Vagina (tissue), 2 donors: ENCODE results near the gene SHC3. TPM values are rescaled to one million over a fixed set of nuclear protein-coding genes. Genes with fewer than 3 reads are reported as not detected.

ENCODE experiments used
- DNase-seq, 2 donors: peaks; one replicate each; pipeline ENCODE4 v3.0.0-alpha.2; 2017; ENCODE audit errors: extremely low spot score in 2 of 2
- H3K27ac ChIP-seq: fragments of 200-600 bp; sonication (generic); one replicate; pipeline ENCODE4 v1.5.1; 2019
- H3K27me3 ChIP-seq: fragments of 200-600 bp; sonication (generic); one replicate; pipeline ENCODE4 v1.5.1; 2019
- H3K36me3 ChIP-seq, 2 donors: fragments of 200-600 bp; sonication (generic); one replicate each; pipeline ENCODE4 v1.5.1; 2017 to 2019
- H3K4me1 ChIP-seq: fragments of 200-600 bp; sonication (generic); one replicate; pipeline ENCODE4 v1.5.1; 2019
- H3K4me3 ChIP-seq, 2 donors: fragments of 200-600 bp; sonication (generic); 1 replicate in 1 of 2; 2 replicates in 1 of 2; pipeline ENCODE4 v1.5.1; 2016 to 2019
- H3K9me3 ChIP-seq: fragments of 200-600 bp; sonication (generic); one replicate; pipeline ENCODE4 v1.5.1; 2019
- POLR2A ChIP-seq, 2 donors: fragments of 450-650 bp; IDR thresholded peaks; one replicate each; pipeline ENCODE4 v1.6.1; 2017; ENCODE audit warnings: antibody characterized with exemption in 2 of 2, mild to moderate bottlenecking in 2 of 2, moderate library complexity in 2 of 2
- POLR2AphosphoS5 ChIP-seq, 2 donors: sonication (generic); formaldehyde crosslinking; IDR thresholded peaks; one replicate each; pipeline ENCODE4 v1.9.0; 2017; ENCODE audit warnings: antibody characterized with exemption in 2 of 2, mild to moderate bottlenecking in 2 of 2, low read depth in 1 of 2; ENCODE audit not compliant: insufficient read depth in 1 of 2
- intact Hi-C: fragments of 100-400 bp; cut with DNase I; formaldehyde crosslinking; loops from one replicate; pipeline ENCODE4 v1.15.1; 2023
- total RNA-seq: library from RNA; depleted of rRNA; stranded (reverse); fragments of >200 nt; gene quantifications from one replicate; pipeline ENCODE4 v1.2.3, GENCODE V29; 2016
- TF ChIP-seq, protein P1 (sequence below), 3 experiments: fragments of 450-650 bp in 2 of 3; fragments of 200-600 bp in 1 of 3; sonication (generic) in 1 of 3; IDR thresholded peaks; one replicate each; pipeline ENCODE4 v1.5.1; 2017 to 2019; ENCODE audit warnings: antibody characterized with exemption in 3 of 3, mild to moderate bottlenecking in 2 of 3, moderate library complexity in 2 of 3

The SHC3 gene, protein sequence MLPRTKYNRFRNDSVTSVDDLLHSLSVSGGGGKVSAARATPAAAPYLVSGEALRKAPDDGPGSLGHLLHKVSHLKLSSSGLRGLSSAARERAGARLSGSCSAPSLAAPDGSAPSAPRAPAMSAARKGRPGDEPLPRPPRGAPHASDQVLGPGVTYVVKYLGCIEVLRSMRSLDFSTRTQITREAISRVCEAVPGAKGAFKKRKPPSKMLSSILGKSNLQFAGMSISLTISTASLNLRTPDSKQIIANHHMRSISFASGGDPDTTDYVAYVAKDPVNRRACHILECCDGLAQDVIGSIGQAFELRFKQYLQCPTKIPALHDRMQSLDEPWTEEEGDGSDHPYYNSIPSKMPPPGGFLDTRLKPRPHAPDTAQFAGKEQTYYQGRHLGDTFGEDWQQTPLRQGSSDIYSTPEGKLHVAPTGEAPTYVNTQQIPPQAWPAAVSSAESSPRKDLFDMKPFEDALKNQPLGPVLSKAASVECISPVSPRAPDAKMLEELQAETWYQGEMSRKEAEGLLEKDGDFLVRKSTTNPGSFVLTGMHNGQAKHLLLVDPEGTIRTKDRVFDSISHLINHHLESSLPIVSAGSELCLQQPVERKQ
- total RNA-seq: 6.1 TPM

DNA sequence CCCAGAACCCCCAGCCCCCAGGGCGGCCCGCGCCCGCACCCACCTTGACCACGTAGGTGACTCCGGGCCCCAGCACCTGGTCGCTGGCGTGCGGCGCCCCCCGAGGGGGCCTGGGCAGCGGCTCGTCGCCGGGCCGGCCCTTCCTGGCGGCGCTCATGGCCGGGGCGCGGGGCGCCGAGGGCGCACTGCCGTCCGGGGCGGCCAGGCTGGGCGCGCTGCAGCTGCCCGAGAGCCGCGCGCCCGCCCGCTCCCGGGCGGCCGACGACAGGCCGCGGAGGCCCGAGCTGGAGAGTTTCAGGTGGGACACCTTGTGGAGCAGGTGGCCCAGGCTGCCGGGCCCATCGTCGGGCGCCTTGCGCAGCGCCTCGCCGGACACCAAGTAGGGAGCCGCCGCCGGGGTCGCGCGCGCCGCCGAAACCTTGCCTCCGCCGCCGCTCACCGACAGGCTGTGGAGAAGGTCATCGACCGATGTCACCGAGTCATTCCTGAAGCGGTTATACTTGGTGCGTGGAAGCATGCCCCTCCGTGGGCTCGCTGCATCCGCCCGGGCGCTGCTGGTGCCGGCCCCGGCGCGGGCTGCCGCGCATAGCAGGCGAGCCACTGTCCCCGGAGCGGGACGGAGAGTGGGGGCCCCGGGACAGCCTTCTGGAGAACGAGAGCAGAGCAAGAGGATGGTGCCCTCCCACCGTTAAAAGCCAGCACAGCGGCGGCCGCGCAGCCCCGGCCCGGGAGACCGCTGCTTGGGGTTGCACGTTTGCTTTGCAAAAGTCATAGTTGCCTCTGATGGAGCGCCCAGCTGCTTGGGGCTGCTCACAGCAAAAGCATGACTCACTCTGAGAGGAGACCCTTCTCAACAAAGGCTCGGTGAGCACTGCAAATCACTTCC lies at the start of gene SHC3:
Gene SHC3, minus strand, starts transcription at position 875 of the 886 bp plus-strand sequence. Its CDS starts 358 bp downstream, at position 517.
- Histone ChIP-seq H3K4me1 (peaks cover 21% of the 10 kb centered on the region), H3K36me3 (no peaks in the 10 kb centered on the region), H3K4me3 (peak within 1 kb of the TSS; percentile 61 to 64), H3K27ac (peak within 1 kb of the TSS; percentile 89), H3K9me3 (no peaks in the 10 kb centered on the region), H3K27me3 (no peaks in the 10 kb centered on the region)
- DNase-seq: no peak
- TF ChIP-seq, protein P1, sequence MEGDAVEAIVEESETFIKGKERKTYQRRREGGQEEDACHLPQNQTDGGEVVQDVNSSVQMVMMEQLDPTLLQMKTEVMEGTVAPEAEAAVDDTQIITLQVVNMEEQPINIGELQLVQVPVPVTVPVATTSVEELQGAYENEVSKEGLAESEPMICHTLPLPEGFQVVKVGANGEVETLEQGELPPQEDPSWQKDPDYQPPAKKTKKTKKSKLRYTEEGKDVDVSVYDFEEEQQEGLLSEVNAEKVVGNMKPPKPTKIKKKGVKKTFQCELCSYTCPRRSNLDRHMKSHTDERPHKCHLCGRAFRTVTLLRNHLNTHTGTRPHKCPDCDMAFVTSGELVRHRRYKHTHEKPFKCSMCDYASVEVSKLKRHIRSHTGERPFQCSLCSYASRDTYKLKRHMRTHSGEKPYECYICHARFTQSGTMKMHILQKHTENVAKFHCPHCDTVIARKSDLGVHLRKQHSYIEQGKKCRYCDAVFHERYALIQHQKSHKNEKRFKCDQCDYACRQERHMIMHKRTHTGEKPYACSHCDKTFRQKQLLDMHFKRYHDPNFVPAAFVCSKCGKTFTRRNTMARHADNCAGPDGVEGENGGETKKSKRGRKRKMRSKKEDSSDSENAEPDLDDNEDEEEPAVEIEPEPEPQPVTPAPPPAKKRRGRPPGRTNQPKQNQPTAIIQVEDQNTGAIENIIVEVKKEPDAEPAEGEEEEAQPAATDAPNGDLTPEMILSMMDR (IDR thresholded peaks at IDR 0.05): no peak
- TF ChIP-seq POLR2A (IDR thresholded peaks at IDR 0.05): peak in 1 of 2 donors; percentile 3
- TF ChIP-seq POLR2AphosphoS5 (IDR thresholded peaks at IDR 0.05; ENCODE audit: insufficient read depth in 1 of 2, low read depth in 1 of 2): peak in 1 of 2 donors; percentile 63
- intact Hi-C loops: loop anchor here (10.0 kb wide), 2 partner anchors 103 to 153 kb away; no protein-coding TSS in a partner anchor

DNA sequence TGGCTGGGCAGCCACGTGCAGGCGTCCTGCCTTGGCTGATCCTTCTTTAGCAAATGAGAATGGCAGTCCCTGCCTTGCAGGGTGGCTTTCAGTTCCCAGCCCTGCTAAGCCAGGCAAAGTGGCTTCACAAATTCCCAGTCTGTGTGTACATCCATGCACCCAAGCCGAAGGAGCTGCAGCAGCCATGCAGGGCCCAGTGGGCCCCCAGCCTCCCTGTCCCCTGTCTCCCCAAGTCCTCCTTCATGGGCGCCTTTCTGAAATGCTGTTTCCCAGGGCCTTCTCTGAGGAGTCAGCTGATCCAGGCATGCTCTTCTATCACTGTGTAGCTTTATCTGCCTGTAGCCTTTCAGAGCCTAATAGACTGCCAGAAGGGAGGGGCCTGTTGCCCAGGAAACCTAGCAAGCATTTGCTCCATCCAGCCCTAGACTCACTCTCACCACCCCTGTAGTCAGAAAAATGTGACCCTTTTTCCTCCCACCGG lies 47.4 kb upstream of the SHC3 start:
- TF ChIP-seq, protein P1 (IDR thresholded peaks at IDR 0.05): no peak
- TF ChIP-seq POLR2AphosphoS5 (IDR thresholded peaks at IDR 0.05; ENCODE audit: insufficient read depth in 1 of 2, low read depth in 1 of 2): no peak
- no peak for TF ChIP-seq POLR2A (IDR thresholded peaks at IDR 0.05)
- H3K9me3 ChIP-seq: no peaks in the 10 kb centered on the region
- no peaks in the 10 kb centered on the region for H3K36me3 ChIP-seq
- H3K27me3 ChIP-seq: no peaks in the 10 kb centered on the region
- DNase-seq: no peak
- H3K27ac ChIP-seq: peak overlapping the region; percentile 16
- H3K4me3 ChIP-seq: no peak overlapping the region
- H3K4me1 ChIP-seq: no peaks in the 10 kb centered on the region
- intact Hi-C loops: no loop called here

DNA sequence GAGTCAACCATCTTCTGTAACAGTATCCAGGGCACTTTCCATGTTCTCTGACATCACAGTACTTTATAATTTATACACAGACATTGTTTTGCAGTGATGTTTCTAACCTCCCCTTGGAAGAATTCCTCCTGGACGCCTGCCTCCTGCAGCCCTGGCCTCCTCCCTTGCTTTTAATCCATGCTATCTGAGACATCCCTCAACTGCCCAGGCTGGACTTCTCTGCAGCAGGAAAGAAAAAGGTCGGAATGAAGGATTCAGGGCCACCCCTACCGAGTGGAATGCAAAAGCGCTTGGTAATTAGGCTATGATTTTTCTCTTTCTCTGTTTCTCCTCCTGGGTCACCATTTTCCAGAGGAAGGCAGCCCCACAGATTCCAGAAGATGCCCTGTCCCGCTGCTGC lies 47.0 kb upstream of the SHC3 start:
- intact Hi-C loops: no loop called here
- Histone ChIP-seq H3K27me3 (no peaks in the 10 kb centered on the region), H3K4me1 (no peaks in the 10 kb centered on the region), H3K4me3 (no peak overlapping the region), H3K36me3 (no peaks in the 10 kb centered on the region), H3K27ac (peak overlapping the region; percentile 16), H3K9me3 (no peaks in the 10 kb centered on the region)
- DNase-seq: no peak
- no peak for TF ChIP-seq POLR2AphosphoS5 (IDR thresholded peaks at IDR 0.05; ENCODE audit: insufficient read depth in 1 of 2, low read depth in 1 of 2)
- no peak for TF ChIP-seq POLR2A (IDR thresholded peaks at IDR 0.05)
- TF ChIP-seq, protein P1 (IDR thresholded peaks at IDR 0.05): no peak

DNA sequence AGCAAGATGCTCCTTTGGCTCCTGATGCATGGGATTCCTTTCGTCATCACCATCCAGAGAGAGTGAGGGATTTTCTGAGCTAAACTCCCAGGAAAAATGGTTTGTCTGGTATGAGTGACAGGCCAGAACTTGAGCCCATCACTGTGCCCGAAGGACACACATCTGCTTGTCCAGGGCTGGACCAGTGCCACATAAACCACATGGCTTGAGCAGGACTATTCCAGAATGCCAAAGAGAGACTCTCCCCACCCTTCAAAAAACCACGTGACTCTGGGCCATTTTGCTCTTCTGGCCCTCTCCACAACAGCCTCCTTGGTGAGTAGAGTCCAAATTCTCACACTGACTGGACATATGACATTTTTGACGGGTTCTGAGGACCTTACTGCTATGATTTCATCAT lies 46.4 kb upstream of the SHC3 start:
- H3K27ac ChIP-seq: no peak overlapping the region
- no peak for TF ChIP-seq POLR2A (IDR thresholded peaks at IDR 0.05)
- TF ChIP-seq, protein P1 (IDR thresholded peaks at IDR 0.05): no peak
- no peak for TF ChIP-seq POLR2AphosphoS5 (IDR thresholded peaks at IDR 0.05; ENCODE audit: insufficient read depth in 1 of 2, low read depth in 1 of 2)

More for the DNA sequence above, 46.4 kb upstream of the SHC3 start:
- DNase-seq: no peak
- no peaks in the 10 kb centered on the region for H3K27me3 ChIP-seq
- intact Hi-C loops: no loop called here
- no peaks in the 10 kb centered on the region for H3K4me1 ChIP-seq
- H3K4me3 ChIP-seq: no peak overlapping the region
- H3K9me3 ChIP-seq: no peaks in the 10 kb centered on the region
- no peaks in the 10 kb centered on the region for H3K36me3 ChIP-seq
